Measurements from ENCODE around the gene NKX6-2. TPM values are rescaled to one million over a fixed set of nuclear protein-coding genes. Genes with fewer than 3 reads are reported as not detected.
"Not testable (repeated sequence)": the region's sequence is repeated elsewhere in the genome, so short reads cannot be mapped to it uniquely, and the experiment has no call there.

Gene NKX6-2
- polyA plus RNA-seq, 4 donors: 6.4 to 8.4 (median 7.2) TPM

DNA sequence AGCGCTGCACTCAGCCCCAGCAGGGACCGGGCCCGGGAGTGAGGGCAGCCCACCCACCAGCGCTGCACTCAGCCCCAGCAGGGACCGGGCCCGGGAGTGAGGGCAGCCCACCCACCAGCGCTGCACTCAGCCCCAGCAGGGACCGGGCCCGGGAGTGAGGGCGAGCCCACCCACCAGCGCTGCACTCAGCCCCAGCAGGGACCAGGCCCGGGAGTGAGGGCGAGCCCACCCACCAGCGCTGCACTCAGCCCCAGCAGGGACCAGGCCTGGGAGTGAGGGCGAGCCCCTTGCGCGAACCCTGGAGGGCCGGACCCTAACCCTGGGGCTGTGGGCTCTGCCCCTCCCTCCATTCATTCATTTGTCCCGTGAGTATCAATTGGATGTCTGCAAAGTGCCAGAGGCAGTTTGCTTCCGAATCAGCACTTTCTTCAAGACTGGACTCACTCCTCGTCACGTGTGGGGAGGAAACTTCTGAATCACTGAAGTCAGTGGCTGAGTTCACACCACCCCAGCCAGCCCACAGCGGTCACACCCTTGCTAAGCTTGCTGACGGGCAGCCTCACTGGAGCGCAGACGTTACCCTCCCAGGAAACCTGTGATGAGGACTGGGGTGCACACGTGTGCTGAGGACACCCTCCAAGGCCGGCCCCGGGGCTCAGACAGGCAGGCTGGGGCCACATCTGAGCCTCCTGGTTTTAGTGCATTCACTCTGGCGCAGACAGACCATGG lies 42.6 kb downstream of the NKX6-2 start:
- not testable (repeated sequence) for DNase-seq (ENCODE audit: low read depth in 4 of 4, low spot score in 3 of 4)

GRCh38 chr10:132742837-132743194 lies 43.1 kb downstream of the NKX6-2 start:
- no peak for DNase-seq (ENCODE audit: low read depth in 4 of 4, low spot score in 3 of 4)

GRCh38 chr10:132742167-132742836 lies 43.6 kb downstream of the NKX6-2 start:
- no peak for DNase-seq (ENCODE audit: low read depth in 4 of 4, low spot score in 3 of 4)

GRCh38 chr10:132740588-132740987 lies 45.4 kb downstream of the NKX6-2 start:
- DNase-seq (ENCODE audit: low read depth in 4 of 4, low spot score in 3 of 4): no peak

- no peak for DNase-seq (ENCODE audit: low read depth in 4 of 4, low spot score in 3 of 4)
These were observed 46.7 kb downstream of the NKX6-2 start for GRCh38 chr10:132739225-132739613.

- no peak for DNase-seq (ENCODE audit: low read depth in 4 of 4, low spot score in 3 of 4)
These were observed 47.3 kb downstream of the NKX6-2 start for GRCh38 chr10:132738454-132739224.

GRCh38 chr10:132737390-132738048 lies 48.4 kb downstream of the NKX6-2 start:
- no peak for DNase-seq (ENCODE audit: low read depth in 4 of 4, low spot score in 3 of 4)

DNA sequence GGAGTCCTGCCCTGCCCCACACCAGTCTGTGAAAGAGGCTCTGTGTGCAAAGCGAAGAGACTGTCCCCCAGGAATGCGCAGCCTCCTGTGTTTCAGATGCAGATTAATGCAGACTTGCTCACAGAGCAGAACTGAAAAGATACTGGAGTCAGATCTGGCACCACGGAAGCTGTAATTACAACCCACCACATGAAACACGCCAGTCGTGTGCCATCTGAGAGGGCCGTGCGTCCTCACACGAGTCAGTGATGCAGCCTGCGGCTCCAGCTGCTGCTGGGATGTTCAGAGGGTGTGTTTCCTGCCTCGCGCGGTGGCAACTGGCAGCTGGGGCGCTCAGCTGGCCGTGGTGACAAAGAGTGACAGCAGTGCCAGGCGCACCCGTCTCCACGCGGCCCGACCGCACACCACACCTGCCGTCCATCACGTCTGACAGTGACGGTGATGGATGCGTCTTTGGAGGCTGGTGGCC lies 50.0 kb downstream of the NKX6-2 start:
- DNase-seq (ENCODE audit: low read depth in 4 of 4, low spot score in 3 of 4): no peak

GRCh38 chr10:132735341-132735775 lies 50.6 kb downstream of the NKX6-2 start:
- no peak for DNase-seq (ENCODE audit: low read depth in 4 of 4, low spot score in 3 of 4)

- no peak for DNase-seq (ENCODE audit: low read depth in 4 of 4, low spot score in 3 of 4)
These were observed 52.0 kb downstream of the NKX6-2 start for GRCh38 chr10:132733926-132734325.

Other genes starting within 250 kb of the NKX6-2 start
- 10 to 100 TPM; 32.2 to 39.1 (median 36.2) TPM for gene INPP5A, start 248.4 kb downstream of the NKX6-2 start, polyA plus RNA-seq (ENCODE audit: insufficient read length in 4 of 4)
- 1 to 10 TPM; 7.2 to 9.9 (median 8.4) TPM for gene CFAP46, start 156.4 kb upstream of the NKX6-2 start, polyA plus RNA-seq (ENCODE audit: insufficient read length in 4 of 4)

All from right renal pelvis (tissue), 4 donors.